ENCODE data around the gene CLHC1.
"Not testable (repeated sequence)": the region's sequence is repeated elsewhere in the genome, so short reads cannot be mapped to it uniquely, and the experiment has no call there.

Gene CLHC1

DNA sequence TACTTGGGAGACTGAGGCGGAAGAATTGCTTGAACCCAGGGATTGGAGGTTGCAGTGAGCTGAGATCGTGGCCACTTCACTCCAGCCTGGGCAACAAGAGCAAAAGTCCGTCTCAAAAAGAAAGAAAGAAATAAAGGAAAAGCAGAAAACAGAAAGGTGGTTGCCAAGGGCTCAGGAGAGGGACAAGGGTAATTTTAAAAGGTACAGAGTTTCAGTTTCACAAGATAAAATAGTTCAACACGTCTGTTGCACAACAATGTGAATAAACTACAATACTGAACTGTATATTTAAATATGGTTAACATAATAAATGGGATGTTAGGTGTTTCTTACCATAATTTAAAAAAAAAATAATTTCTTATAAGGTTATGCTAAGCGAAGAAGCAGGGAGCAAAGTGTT, 13.3 kb upstream of the CLHC1 start:
- no peaks in the 10 kb centered on the region for H3K79me1 ChIP-seq (ENCODE audit: low read length)
- no peak overlapping the region for H3K9ac ChIP-seq (ENCODE audit: low read length)
- H3K4me1 ChIP-seq (ENCODE audit: control insufficient read depth in 1 of 2, insufficient read depth in 2 of 2, low read length in 2 of 2): no peaks in the 10 kb centered on the region
- H3K4ac ChIP-seq (ENCODE audit: low read depth, low read length): no peak overlapping the region
- no peaks in the 10 kb centered on the region for H3K79me2 ChIP-seq (ENCODE audit: control insufficient read depth, insufficient read depth, low read length, poor library complexity)
- no peak overlapping the region for H2BK5ac ChIP-seq (ENCODE audit: low read depth, low read length, poor library complexity)
- no peaks in the 10 kb centered on the region for H3K9me3 ChIP-seq (ENCODE audit: insufficient read depth, low read depth, low read length)
- H3K27ac ChIP-seq (ENCODE audit: low read depth, low read length): no peak overlapping the region
- no peaks in the 10 kb centered on the region for H3K27me3 ChIP-seq (ENCODE audit: insufficient read depth, low read length)
- H2AFZ ChIP-seq (ENCODE audit: insufficient read depth, low read length, poor library complexity): no peak overlapping the region
- DNase-seq: no peak
- H3K36me3 ChIP-seq (ENCODE audit: control insufficient read depth in 1 of 2, insufficient read depth in 2 of 2, low read length in 2 of 2): peaks cover 8 to 15% of the 10 kb centered on the region in 2 experiments
- no CpG with 5 or more reads among the region's 5 CpGs for WGBS (ENCODE audit: extremely low coverage, insufficient coverage, insufficient read length)
- no peak overlapping the region for H3K4me3 ChIP-seq (ENCODE audit: low read depth, low read length)
- no peak overlapping the region for H2BK120ac ChIP-seq (ENCODE audit: insufficient read depth, low read length, poor library complexity)
- no peak overlapping the region for H3K4me2 ChIP-seq (ENCODE audit: low read length)
- H4K12ac ChIP-seq (ENCODE audit: low read depth, low read length): no peak overlapping the region
- no peak overlapping the region for H3K14ac ChIP-seq (ENCODE audit: low read length)
- no peak overlapping the region for H2AK5ac ChIP-seq (ENCODE audit: low read length)
- no peak overlapping the region for H3K18ac ChIP-seq (ENCODE audit: low read length)
- no peak overlapping the region for H4K91ac ChIP-seq (ENCODE audit: low read depth, low read length)
- no peak overlapping the region for H2BK12ac ChIP-seq (ENCODE audit: low read length)
- no peak overlapping the region for H3K23ac ChIP-seq (ENCODE audit: low read length)
- no peak overlapping the region for H4K8ac ChIP-seq (ENCODE audit: low read depth, low read length)

DNA sequence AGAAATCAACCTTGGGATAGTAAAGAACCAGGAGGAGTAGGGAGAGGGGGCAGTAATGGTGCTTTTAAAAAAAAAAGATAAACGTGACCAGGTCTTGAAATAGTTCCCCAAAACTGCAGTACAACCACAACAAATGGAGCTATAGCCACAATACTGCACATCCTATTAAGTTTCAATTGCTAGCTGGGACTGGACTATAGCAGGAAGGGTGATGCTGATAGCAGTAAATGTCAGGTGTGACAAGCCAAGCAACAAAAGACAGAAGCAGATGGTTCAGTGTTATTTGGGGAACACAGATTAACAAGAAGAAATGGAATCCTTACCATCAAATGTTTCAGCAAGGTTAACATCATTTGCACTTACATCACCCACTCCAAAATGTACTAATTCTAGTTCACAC, 10.5 kb upstream of the CLHC1 start:
- Histone ChIP-seq H3K23ac (ENCODE audit: low read length) (no peak overlapping the region), H4K91ac (ENCODE audit: low read depth, low read length) (no peak overlapping the region), H2AK5ac (ENCODE audit: low read length) (no peak overlapping the region), H2BK5ac (ENCODE audit: low read depth, low read length, poor library complexity) (no peak overlapping the region), H4K8ac (ENCODE audit: low read depth, low read length) (no peak overlapping the region), H2BK120ac (ENCODE audit: insufficient read depth, low read length, poor library complexity) (no peak overlapping the region), H3K4me1 (ENCODE audit: control insufficient read depth in 1 of 2, insufficient read depth in 2 of 2, low read length in 2 of 2) (no peaks in the 10 kb centered on the region), H3K27me3 (ENCODE audit: insufficient read depth, low read length) (no peaks in the 10 kb centered on the region), H3K9ac (ENCODE audit: low read length) (no peak overlapping the region), H3K4me2 (ENCODE audit: low read length) (no peak overlapping the region), H4K12ac (ENCODE audit: low read depth, low read length) (no peak overlapping the region), H3K14ac (ENCODE audit: low read length) (no peak overlapping the region), H2AFZ (ENCODE audit: insufficient read depth, low read length, poor library complexity) (no peak overlapping the region), H3K4me3 (ENCODE audit: low read depth, low read length) (no peak overlapping the region), H3K79me1 (ENCODE audit: low read length) (no peaks in the 10 kb centered on the region), H3K9me3 (ENCODE audit: insufficient read depth, low read depth, low read length) (no peaks in the 10 kb centered on the region), H3K27ac (ENCODE audit: low read depth, low read length) (no peak overlapping the region), H3K79me2 (ENCODE audit: control insufficient read depth, insufficient read depth, low read length, poor library complexity) (no peaks in the 10 kb centered on the region), H3K4ac (ENCODE audit: low read depth, low read length) (no peak overlapping the region), H3K36me3 (ENCODE audit: control insufficient read depth in 1 of 2, insufficient read depth in 2 of 2, low read length in 2 of 2) (peaks cover 5 to 10% of the 10 kb centered on the region in 2 experiments), H2BK12ac (ENCODE audit: low read length) (no peak overlapping the region), H3K18ac (ENCODE audit: low read length) (no peak overlapping the region)
- DNase-seq: no peak
- no CpG with 5 or more reads among the region's 1 CpG for WGBS (ENCODE audit: extremely low coverage, insufficient coverage, insufficient read length)

DNA sequence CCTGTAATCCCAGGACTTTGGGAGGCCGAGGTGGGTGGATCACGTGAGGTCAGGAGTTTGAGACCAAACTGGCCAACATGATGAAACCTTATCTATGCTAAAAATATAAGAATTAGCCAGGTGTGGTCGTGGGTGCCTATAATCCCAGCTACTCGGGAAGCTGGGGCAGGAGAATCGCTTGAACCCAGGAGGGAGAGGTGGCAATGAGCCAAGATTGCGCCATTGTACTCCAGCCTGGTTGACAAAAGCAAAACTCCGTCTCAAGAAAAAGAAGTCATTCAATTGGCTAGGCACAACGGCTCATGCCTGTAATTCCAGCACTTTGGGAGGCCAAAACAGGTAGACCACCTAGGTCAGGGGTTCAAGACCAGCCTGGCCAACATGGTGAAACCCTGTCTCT, 9.5 kb upstream of the CLHC1 start:
- H2BK5ac ChIP-seq (ENCODE audit: low read depth, low read length, poor library complexity); H4K12ac ChIP-seq (ENCODE audit: low read depth, low read length); H2BK120ac ChIP-seq (ENCODE audit: insufficient read depth, low read length, poor library complexity); H3K9ac ChIP-seq (ENCODE audit: low read length); H3K9me3 ChIP-seq (ENCODE audit: insufficient read depth, low read depth, low read length); H2BK12ac ChIP-seq (ENCODE audit: low read length); H3K36me3 ChIP-seq (ENCODE audit: control insufficient read depth in 1 of 2, insufficient read depth in 2 of 2, low read length in 2 of 2); H4K91ac ChIP-seq (ENCODE audit: low read depth, low read length); H3K27me3 ChIP-seq (ENCODE audit: insufficient read depth, low read length); H3K4me3 ChIP-seq (ENCODE audit: low read depth, low read length); H3K23ac ChIP-seq (ENCODE audit: low read length); H3K18ac ChIP-seq (ENCODE audit: low read length); H3K27ac ChIP-seq (ENCODE audit: low read depth, low read length); H4K8ac ChIP-seq (ENCODE audit: low read depth, low read length); H3K4me1 ChIP-seq (ENCODE audit: control insufficient read depth in 1 of 2, insufficient read depth in 2 of 2, low read length in 2 of 2); H3K4me2 ChIP-seq (ENCODE audit: low read length); H3K14ac ChIP-seq (ENCODE audit: low read length); H3K79me1 ChIP-seq (ENCODE audit: low read length); H3K79me2 ChIP-seq (ENCODE audit: control insufficient read depth, insufficient read depth, low read length, poor library complexity); H3K4ac ChIP-seq (ENCODE audit: low read depth, low read length); H2AFZ ChIP-seq (ENCODE audit: insufficient read depth, low read length, poor library complexity); H2AK5ac ChIP-seq (ENCODE audit: low read length); DNase-seq: not testable (repeated sequence)
- no CpG with 5 or more reads among the region's 8 CpGs for WGBS (ENCODE audit: extremely low coverage, insufficient coverage, insufficient read length)

DNA sequence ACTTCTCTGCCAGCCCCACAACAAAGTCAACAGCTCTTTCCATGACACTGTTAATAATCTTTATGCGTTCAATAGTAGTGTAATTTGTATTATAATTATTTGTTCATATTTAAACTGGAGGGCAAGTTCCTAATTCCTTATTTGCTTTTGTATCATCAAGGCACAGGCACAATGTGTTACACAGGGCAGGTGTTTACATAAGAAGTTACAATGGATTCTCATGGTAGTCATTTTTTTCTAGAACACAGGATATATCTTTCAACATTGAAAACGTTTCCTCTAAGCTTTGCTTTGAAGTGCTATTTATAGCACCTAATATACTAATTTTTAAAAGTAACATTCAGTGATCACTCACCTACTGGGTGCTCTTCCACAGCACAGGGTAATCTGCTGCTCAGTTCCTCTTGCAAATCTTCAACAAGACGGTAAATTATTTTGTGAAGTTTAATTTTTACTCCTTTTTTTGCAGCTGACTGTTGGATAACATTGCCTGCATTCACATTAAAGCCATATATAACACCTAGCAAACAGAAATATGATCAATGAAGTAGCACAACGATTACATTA, 7.6 kb upstream of the CLHC1 start:
- H3K9me3 ChIP-seq (ENCODE audit: insufficient read depth, low read depth, low read length): no peaks in the 10 kb centered on the region
- no peak overlapping the region for H2BK12ac ChIP-seq (ENCODE audit: low read length)
- no peaks in the 10 kb centered on the region for H3K79me2 ChIP-seq (ENCODE audit: control insufficient read depth, insufficient read depth, low read length, poor library complexity)
- no peak overlapping the region for H3K4ac ChIP-seq (ENCODE audit: low read depth, low read length)
- DNase-seq: no peak
- no peak overlapping the region for H3K9ac ChIP-seq (ENCODE audit: low read length)
- H3K18ac ChIP-seq (ENCODE audit: low read length): no peak overlapping the region
- H3K79me1 ChIP-seq (ENCODE audit: low read length): no peaks in the 10 kb centered on the region
- H3K27ac ChIP-seq (ENCODE audit: low read depth, low read length): no peak overlapping the region
- peaks cover 5 to 15% of the 10 kb centered on the region in 2 experiments for H3K36me3 ChIP-seq (ENCODE audit: control insufficient read depth in 1 of 2, insufficient read depth in 2 of 2, low read length in 2 of 2)
- H3K23ac ChIP-seq (ENCODE audit: low read length): no peak overlapping the region
- H3K14ac ChIP-seq (ENCODE audit: low read length): no peak overlapping the region
- no peaks in the 10 kb centered on the region for H3K4me1 ChIP-seq (ENCODE audit: control insufficient read depth in 1 of 2, insufficient read depth in 2 of 2, low read length in 2 of 2)
- H4K91ac ChIP-seq (ENCODE audit: low read depth, low read length): no peak overlapping the region
- no peak overlapping the region for H2AK5ac ChIP-seq (ENCODE audit: low read length)
- H3K27me3 ChIP-seq (ENCODE audit: insufficient read depth, low read length): no peaks in the 10 kb centered on the region
- no peak overlapping the region for H2BK120ac ChIP-seq (ENCODE audit: insufficient read depth, low read length, poor library complexity)
- H2BK5ac ChIP-seq (ENCODE audit: low read depth, low read length, poor library complexity): no peak overlapping the region
- no peak overlapping the region for H4K8ac ChIP-seq (ENCODE audit: low read depth, low read length)
- no peak overlapping the region for H2AFZ ChIP-seq (ENCODE audit: insufficient read depth, low read length, poor library complexity)
- H4K12ac ChIP-seq (ENCODE audit: low read depth, low read length): no peak overlapping the region
- H3K4me3 ChIP-seq (ENCODE audit: low read depth, low read length): no peak overlapping the region
- WGBS (ENCODE audit: extremely low coverage, insufficient coverage, insufficient read length): no CpG with 5 or more reads among the region's 4 CpGs
- H3K4me2 ChIP-seq (ENCODE audit: low read length): no peak overlapping the region

Measured in trophoblast cell (in vitro differentiated cells and primary cell).